HL-60 (cell line): ENCODE data around the gene IL32.

Experiments
- GABPA ChIP-seq: IDR thresholded peaks from 2 replicates; pipeline ENCODE4 v1.6.1; 2012; ENCODE audit warnings: low read depth
- POLR2AphosphoS5 ChIP-seq: IDR thresholded peaks from 2 replicates; pipeline ENCODE4 v1.6.1; 2012; ENCODE audit warnings: low read depth
- SPI1 ChIP-seq: IDR thresholded peaks from 2 replicates; pipeline ENCODE4 v1.6.1; 2012; ENCODE audit warnings: low read depth, mild to moderate bottlenecking, borderline replicate concordance
- TF ChIP-seq, protein P1 (sequence below): IDR thresholded peaks from one replicate; pipeline ENCODE4 v1.5.1; 2011; ENCODE audit warnings: low read length, control low read depth, inconsistent platforms; ENCODE audit not compliant: insufficient read depth
- TF ChIP-seq, protein P2 (sequence below): IDR thresholded peaks from 2 replicates; pipeline ENCODE4 v1.6.1; 2012; ENCODE audit warnings: low read depth; ENCODE audit not compliant: insufficient replicate concordance

DNA sequence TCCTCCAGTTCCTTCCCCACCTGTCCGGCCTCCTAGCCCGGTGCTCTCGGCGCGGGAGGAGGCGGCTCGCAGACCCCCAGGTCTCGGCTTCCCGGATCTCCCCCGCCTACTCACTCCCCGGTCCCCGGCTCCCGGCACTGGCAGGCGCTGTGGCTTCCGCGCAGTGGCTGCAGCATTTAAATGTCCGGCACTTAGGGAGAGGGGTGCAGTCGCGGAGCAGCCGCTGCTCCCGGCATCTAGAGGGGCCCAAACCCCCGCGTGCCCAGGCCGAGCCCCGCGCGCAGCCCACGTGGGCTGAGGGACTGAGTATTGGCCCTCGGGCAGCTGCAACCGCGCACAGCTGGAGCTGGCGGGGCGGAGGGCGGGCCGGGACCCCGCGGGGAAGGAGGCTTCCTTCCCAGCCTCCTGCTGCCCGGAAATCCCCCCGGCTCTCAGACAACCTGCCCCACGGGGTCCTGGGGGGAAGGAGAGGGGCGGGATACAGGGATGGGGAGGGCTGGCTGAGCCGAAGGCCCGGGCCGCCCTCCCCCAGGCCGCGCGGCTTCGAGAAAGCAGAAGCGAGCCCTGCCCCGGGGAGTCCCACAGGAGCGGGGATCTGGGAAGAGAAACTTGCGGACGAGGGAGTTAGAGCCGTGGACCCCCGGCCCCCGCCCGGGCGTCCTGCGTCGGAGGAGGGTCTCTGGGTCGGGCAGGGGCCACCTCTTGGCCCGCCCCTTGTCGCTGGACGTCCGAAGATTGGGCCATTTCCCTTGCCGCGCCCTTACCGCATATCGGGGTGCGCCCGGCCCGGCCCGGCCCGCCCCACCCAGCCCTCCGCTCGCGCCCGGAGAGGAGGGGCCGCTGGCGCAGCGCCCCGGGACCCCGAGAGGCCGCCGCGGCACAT, 19.4 kb upstream of the IL32 start, which contains the start of gene MMP25:
- TF ChIP-seq, protein P1, sequence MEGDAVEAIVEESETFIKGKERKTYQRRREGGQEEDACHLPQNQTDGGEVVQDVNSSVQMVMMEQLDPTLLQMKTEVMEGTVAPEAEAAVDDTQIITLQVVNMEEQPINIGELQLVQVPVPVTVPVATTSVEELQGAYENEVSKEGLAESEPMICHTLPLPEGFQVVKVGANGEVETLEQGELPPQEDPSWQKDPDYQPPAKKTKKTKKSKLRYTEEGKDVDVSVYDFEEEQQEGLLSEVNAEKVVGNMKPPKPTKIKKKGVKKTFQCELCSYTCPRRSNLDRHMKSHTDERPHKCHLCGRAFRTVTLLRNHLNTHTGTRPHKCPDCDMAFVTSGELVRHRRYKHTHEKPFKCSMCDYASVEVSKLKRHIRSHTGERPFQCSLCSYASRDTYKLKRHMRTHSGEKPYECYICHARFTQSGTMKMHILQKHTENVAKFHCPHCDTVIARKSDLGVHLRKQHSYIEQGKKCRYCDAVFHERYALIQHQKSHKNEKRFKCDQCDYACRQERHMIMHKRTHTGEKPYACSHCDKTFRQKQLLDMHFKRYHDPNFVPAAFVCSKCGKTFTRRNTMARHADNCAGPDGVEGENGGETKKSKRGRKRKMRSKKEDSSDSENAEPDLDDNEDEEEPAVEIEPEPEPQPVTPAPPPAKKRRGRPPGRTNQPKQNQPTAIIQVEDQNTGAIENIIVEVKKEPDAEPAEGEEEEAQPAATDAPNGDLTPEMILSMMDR: no peak
- TF ChIP-seq POLR2AphosphoS5 (no peak), GABPA (no peak), SPI1 (peak; percentile 58; the same call in 1 of the 2 replicates)
- TF ChIP-seq, protein P2, sequence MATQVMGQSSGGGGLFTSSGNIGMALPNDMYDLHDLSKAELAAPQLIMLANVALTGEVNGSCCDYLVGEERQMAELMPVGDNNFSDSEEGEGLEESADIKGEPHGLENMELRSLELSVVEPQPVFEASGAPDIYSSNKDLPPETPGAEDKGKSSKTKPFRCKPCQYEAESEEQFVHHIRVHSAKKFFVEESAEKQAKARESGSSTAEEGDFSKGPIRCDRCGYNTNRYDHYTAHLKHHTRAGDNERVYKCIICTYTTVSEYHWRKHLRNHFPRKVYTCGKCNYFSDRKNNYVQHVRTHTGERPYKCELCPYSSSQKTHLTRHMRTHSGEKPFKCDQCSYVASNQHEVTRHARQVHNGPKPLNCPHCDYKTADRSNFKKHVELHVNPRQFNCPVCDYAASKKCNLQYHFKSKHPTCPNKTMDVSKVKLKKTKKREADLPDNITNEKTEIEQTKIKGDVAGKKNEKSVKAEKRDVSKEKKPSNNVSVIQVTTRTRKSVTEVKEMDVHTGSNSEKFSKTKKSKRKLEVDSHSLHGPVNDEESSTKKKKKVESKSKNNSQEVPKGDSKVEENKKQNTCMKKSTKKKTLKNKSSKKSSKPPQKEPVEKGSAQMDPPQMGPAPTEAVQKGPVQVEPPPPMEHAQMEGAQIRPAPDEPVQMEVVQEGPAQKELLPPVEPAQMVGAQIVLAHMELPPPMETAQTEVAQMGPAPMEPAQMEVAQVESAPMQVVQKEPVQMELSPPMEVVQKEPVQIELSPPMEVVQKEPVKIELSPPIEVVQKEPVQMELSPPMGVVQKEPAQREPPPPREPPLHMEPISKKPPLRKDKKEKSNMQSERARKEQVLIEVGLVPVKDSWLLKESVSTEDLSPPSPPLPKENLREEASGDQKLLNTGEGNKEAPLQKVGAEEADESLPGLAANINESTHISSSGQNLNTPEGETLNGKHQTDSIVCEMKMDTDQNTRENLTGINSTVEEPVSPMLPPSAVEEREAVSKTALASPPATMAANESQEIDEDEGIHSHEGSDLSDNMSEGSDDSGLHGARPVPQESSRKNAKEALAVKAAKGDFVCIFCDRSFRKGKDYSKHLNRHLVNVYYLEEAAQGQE: no peak
